HEK293 (cell line): ENCODE results near the gene ABCA5.

ENCODE experiments used
- CTCF ChIA-PET: fragments of 350-600 bp; formaldehyde crosslinking; extraction: SDS; loops from one replicate; lab custom pipeline; 2021; ENCODE audit warnings: antibody characterized with exemption; lab: Yijun Ruan, JAX
- POLR2A ChIA-PET: fragments of 300-600 bp; formaldehyde crosslinking; extraction: SDS; loops from one replicate; lab custom pipeline; 2020; ENCODE audit warnings: antibody characterized with exemption, inconsistent platforms; lab: Yijun Ruan, JAX
- H3K27ac ChIP-seq: fragments of 200-500 bp; sonication (Bioruptor generic); 2 replicates; pipeline ENCODE4 v1.5.1; 2014; ENCODE audit warnings: low read depth, low read length, control low read depth, inconsistent platforms; ENCODE audit errors: extremely low read depth
- H3K36me3 ChIP-seq, 2 experiments: fragments of 200-500 bp in 1 of 2; sonication (Bioruptor generic) in 1 of 2; 1 replicate in 1 of 2; 2 replicates in 1 of 2; pipeline ENCODE4 v1.5.1; 2014 to 2017; ENCODE audit warnings: inconsistent platforms in 2 of 2, low read length in 2 of 2; ENCODE audit not compliant: control insufficient read depth in 2 of 2, insufficient read depth in 1 of 2
- H3K4me1 ChIP-seq: fragments of 200-500 bp; sonication (Bioruptor generic); 2 replicates; pipeline ENCODE4 v1.5.1; 2014; ENCODE audit warnings: mild to moderate bottlenecking, low read length, inconsistent platforms; ENCODE audit not compliant: control insufficient read depth, insufficient read depth
- H3K4me3 ChIP-seq: 2 replicates; pipeline ENCODE4 v1.5.1; 2011; ENCODE audit warnings: low read depth, mild to moderate bottlenecking, control low read depth, low read length, moderate library complexity
- H3K9me3 ChIP-seq: fragments of 200-500 bp; sonication (Bioruptor generic); 2 replicates; pipeline ENCODE4 v1.5.1; 2014; ENCODE audit warnings: low read depth, low read length, inconsistent platforms; ENCODE audit not compliant: control insufficient read depth, insufficient read depth
- IKZF3 ChIP-seq: fragments of 450-650 bp; IDR thresholded peaks from 2 replicates; pipeline ENCODE4 v1.5.0; 2018; ENCODE audit warnings: missing biosample characterization, mild to moderate bottlenecking, missing genetic modification characterization, moderate library complexity
- KLF9 ChIP-seq: fragments of 450-650 bp; formaldehyde crosslinking; IDR thresholded peaks from 2 replicates; pipeline ENCODE4 v1.5.1; 2016; ENCODE audit warnings: missing biosample characterization, missing genetic modification characterization, low read depth
- MEIS1 ChIP-seq: sonication (generic); formaldehyde crosslinking; IDR thresholded peaks from 2 replicates; pipeline ENCODE4 v1.8.1; 2022; ENCODE audit warnings: missing genetic modification reagents, mild to moderate bottlenecking, borderline replicate concordance
- OVOL3 ChIP-seq: fragments of 450-650 bp; formaldehyde crosslinking; IDR thresholded peaks from 2 replicates; pipeline ENCODE4 v1.5.1; 2016; ENCODE audit warnings: missing biosample characterization, missing genetic modification characterization
- RBAK ChIP-seq: fragments of 450-650 bp; formaldehyde crosslinking; IDR thresholded peaks from 2 replicates; pipeline ENCODE4 v1.5.1; 2016; ENCODE audit warnings: missing biosample characterization, missing genetic modification characterization
- SALL2 ChIP-seq: fragments of 450-650 bp; formaldehyde crosslinking; IDR thresholded peaks from 2 replicates; pipeline ENCODE4 v1.5.0; 2017; ENCODE audit warnings: missing biosample characterization, mild to moderate bottlenecking, missing genetic modification characterization, borderline replicate concordance
- SP7 ChIP-seq: fragments of 450-650 bp; formaldehyde crosslinking; IDR thresholded peaks from 2 replicates; pipeline ENCODE4 v1.5.1; 2016; ENCODE audit warnings: missing biosample characterization, missing genetic modification characterization
- ZEB2 ChIP-seq: fragments of 450-650 bp; formaldehyde crosslinking; IDR thresholded peaks from 2 replicates; pipeline ENCODE4 v1.5.1; 2016; ENCODE audit warnings: missing biosample characterization, missing genetic modification characterization
- ZNF10 ChIP-seq: fragments of 450-650 bp; formaldehyde crosslinking; IDR thresholded peaks from 2 replicates; pipeline ENCODE4 v1.5.1; 2017; ENCODE audit warnings: missing biosample characterization, missing genetic modification characterization
- ZNF146 ChIP-seq: fragments of 450-650 bp; formaldehyde crosslinking; IDR thresholded peaks from 2 replicates; pipeline ENCODE4 v1.5.1; 2016; ENCODE audit warnings: missing biosample characterization, missing genetic modification characterization
- ZNF169 ChIP-seq: fragments of 450-650 bp; formaldehyde crosslinking; IDR thresholded peaks from 2 replicates; pipeline ENCODE4 v1.5.1; 2016; ENCODE audit warnings: missing biosample characterization, missing genetic modification characterization
- ZNF223 ChIP-seq: fragments of 450-650 bp; formaldehyde crosslinking; IDR thresholded peaks from 2 replicates; pipeline ENCODE4 v1.5.1; 2016; ENCODE audit warnings: missing biosample characterization, missing genetic modification characterization
- ZNF335 ChIP-seq: fragments of 450-650 bp; formaldehyde crosslinking; conservative IDR thresholded peaks from 2 replicates; pipeline ENCODE4 v1.5.1; 2016; ENCODE audit warnings: missing biosample characterization, missing genetic modification characterization
- ZNF341 ChIP-seq: fragments of 450-650 bp; formaldehyde crosslinking; IDR thresholded peaks from 2 replicates; pipeline ENCODE4; 2016; ENCODE audit warnings: low read depth, missing biosample characterization, missing genetic modification characterization
- ZNF366 ChIP-seq: fragments of 450-650 bp; formaldehyde crosslinking; conservative IDR thresholded peaks from 2 replicates; pipeline ENCODE4 v1.5.1; 2016; ENCODE audit warnings: missing biosample characterization, missing genetic modification characterization
- ZNF423 ChIP-seq: fragments of 450-650 bp; formaldehyde crosslinking; IDR thresholded peaks from 2 replicates; pipeline ENCODE4 v1.5.1; 2016; ENCODE audit warnings: missing biosample characterization, missing genetic modification characterization
- ZNF48 ChIP-seq: fragments of 450-650 bp; formaldehyde crosslinking; IDR thresholded peaks from 2 replicates; pipeline ENCODE4 v1.5.1; 2016; ENCODE audit warnings: missing biosample characterization, missing genetic modification characterization
- ZNF501 ChIP-seq: fragments of 450-650 bp; formaldehyde crosslinking; IDR thresholded peaks from 2 replicates; pipeline ENCODE4 v1.5.1; 2016; ENCODE audit warnings: missing biosample characterization, missing genetic modification characterization
- ZNF530 ChIP-seq: fragments of 450-650 bp; formaldehyde crosslinking; IDR thresholded peaks from 2 replicates; pipeline ENCODE4 v1.5.1; 2016; ENCODE audit warnings: low read depth, missing biosample characterization, missing genetic modification characterization
- ZNF610 ChIP-seq: fragments of 450-650 bp; formaldehyde crosslinking; IDR thresholded peaks from 2 replicates; pipeline ENCODE4 v1.5.1; 2016; ENCODE audit warnings: missing biosample characterization, missing genetic modification characterization, borderline replicate concordance
- ZNF623 ChIP-seq: fragments of 450-650 bp; formaldehyde crosslinking; IDR thresholded peaks from 2 replicates; pipeline ENCODE4 v1.5.1; 2016; ENCODE audit warnings: missing biosample characterization, missing genetic modification characterization
- ZNF658 ChIP-seq: fragments of 450-650 bp; formaldehyde crosslinking; IDR thresholded peaks from 2 replicates; pipeline ENCODE4; 2016; ENCODE audit warnings: missing biosample characterization, missing genetic modification characterization
- ZNF660 ChIP-seq: fragments of 450-650 bp; IDR thresholded peaks from 2 replicates; pipeline ENCODE4 v1.5.1; 2018; ENCODE audit warnings: missing biosample characterization, mild to moderate bottlenecking, missing genetic modification characterization
- ZNF843 ChIP-seq: fragments of 450-650 bp; formaldehyde crosslinking; IDR thresholded peaks from 2 replicates; pipeline ENCODE4 v1.5.1; 2016; ENCODE audit warnings: missing biosample characterization, missing genetic modification characterization
- TF ChIP-seq, protein P1 (sequence below): fragments of 450-650 bp; IDR thresholded peaks from 2 replicates; pipeline ENCODE4 v1.5.1; 2018; ENCODE audit warnings: missing biosample characterization, missing genetic modification characterization
- TF ChIP-seq, protein P2 (sequence below): fragments of 450-650 bp; formaldehyde crosslinking; IDR thresholded peaks from 2 replicates; pipeline ENCODE4 v1.5.1; 2016; ENCODE audit warnings: missing biosample characterization, missing genetic modification characterization
- TF ChIP-seq, protein P3 (sequence below): fragments of 450-650 bp; formaldehyde crosslinking; IDR thresholded peaks from 2 replicates; pipeline ENCODE4 v1.5.1; 2016; ENCODE audit warnings: missing biosample characterization, missing genetic modification characterization
- TF ChIP-seq, protein P4 (sequence below): fragments of 450-650 bp; formaldehyde crosslinking; conservative IDR thresholded peaks from 2 replicates; pipeline ENCODE4 v1.5.1; 2016; ENCODE audit warnings: low read depth, missing biosample characterization, missing genetic modification characterization

Gene ABCA5

DNA sequence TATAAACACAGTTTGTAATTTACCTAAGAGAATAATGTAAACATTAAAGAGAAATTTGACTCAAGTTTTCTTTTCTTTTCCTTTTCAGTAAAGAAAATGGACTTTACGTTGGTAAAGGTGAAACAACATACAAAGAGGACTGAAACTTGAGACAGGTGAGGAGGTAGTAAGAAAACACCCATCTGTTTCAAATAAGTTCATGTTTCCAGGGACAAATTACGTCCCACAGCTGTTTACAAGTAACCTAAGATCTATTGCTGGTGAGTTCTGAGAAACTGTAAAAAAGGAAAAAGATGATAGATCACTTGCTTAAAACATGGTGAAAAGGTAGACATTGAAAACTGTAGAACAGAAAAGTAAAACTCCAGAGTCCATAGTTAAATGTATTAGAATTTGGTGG, 4.8 kb upstream of the ABCA5 start:
- Histone ChIP-seq H3K4me3 (no peak overlapping the region), H3K27ac (no peak overlapping the region), H3K36me3 (no peaks in the 10 kb centered on the region), H3K9me3 (no peaks in the 10 kb centered on the region; the same call in 1 of the 2 replicates), H3K4me1 (no peaks in the 10 kb centered on the region)
- TF ChIP-seq ZNF169 (tag by site-specific recombination) (no peak), ZNF10 (no peak), ZNF658 (tag by site-specific recombination) (no peak), ZNF366 (tag by site-specific recombination) (no peak), OVOL3 (tag by site-specific recombination) (no peak), ZNF423 (tag by site-specific recombination) (no peak), SALL2 (tag by site-specific recombination) (no peak), ZNF530 (no peak), ZNF146 (tag by site-specific recombination) (no peak), IKZF3 (tag by site-specific recombination) (no peak), ZNF623 (tag by site-specific recombination) (no peak), ZNF48 (tag by site-specific recombination) (no peak)
- TF ChIP-seq, protein P1, sequence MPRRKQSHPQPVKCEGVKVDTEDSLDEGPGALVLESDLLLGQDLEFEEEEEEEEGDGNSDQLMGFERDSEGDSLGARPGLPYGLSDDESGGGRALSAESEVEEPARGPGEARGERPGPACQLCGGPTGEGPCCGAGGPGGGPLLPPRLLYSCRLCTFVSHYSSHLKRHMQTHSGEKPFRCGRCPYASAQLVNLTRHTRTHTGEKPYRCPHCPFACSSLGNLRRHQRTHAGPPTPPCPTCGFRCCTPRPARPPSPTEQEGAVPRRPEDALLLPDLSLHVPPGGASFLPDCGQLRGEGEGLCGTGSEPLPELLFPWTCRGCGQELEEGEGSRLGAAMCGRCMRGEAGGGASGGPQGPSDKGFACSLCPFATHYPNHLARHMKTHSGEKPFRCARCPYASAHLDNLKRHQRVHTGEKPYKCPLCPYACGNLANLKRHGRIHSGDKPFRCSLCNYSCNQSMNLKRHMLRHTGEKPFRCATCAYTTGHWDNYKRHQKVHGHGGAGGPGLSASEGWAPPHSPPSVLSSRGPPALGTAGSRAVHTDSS (tag by site-specific recombination) = no peak
- ChIA-PET POLR2A (no interaction called here), CTCF (no interaction called here)

DNA sequence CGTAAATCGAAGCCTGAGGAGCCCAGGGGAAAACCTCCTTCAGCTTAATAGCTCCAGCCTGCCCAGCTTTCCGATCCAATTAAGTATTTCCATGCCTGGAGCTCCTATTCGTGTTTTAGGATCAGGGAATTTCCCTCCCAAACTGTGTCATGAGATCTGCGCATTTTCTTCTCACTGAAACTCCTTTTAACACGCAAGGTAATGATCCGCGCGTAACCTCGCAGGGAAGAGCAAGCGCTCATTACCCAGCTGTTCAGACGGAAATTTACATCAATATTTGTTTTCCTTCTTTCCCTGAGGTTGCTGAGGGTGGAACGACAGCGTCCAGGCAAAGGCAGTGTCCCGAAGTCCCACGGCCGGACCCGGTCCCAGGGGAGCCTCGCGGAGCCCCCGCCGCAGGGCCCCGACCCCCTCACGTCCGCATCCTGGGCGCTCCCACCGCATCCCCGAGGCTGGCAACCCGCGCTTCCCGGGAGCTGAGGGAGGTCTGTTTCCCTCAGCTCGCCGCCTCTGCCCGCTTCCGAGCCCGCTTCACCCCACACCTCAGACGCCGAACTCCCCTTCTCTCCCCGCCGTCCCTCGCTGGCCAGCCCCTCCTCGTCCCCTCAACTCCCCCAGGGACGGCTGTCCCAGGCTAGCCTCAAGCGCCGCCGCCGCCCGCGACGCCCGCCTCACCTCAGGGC, 415 bp downstream of the ABCA5 start:
- H3K36me3 ChIP-seq = no peaks in the 10 kb centered on the region; a peak in 1 of 3 replicates
- peak overlapping the region; percentile 82 for H3K27ac ChIP-seq
- peaks cover 20% of the 10 kb centered on the region for H3K4me1 ChIP-seq
- H3K9me3 ChIP-seq = no peaks in the 10 kb centered on the region
- ChIA-PET CTCF (interaction anchor here (0.6 to 1.6 kb wide), 13 partner anchors 8 to 199 kb away, joined by 3 to 7 read pairs (median 4); no protein-coding TSS in a partner anchor), POLR2A (interaction anchor here (0.6 to 2.4 kb wide), 8 partner anchors 9 to 814 kb away, joined by 3 to 7 read pairs (median 4); partner anchors contain the start of gene PRKAR1A)
- H3K4me3 ChIP-seq = peak overlapping the region; percentile 88
- TF ChIP-seq ZNF335 (tag by site-specific recombination) (peak; percentile 70), KLF9 (no peak), ZNF223 (tag by site-specific recombination) (no peak), MEIS1 (CRISPR knock-in tag) (no peak), ZNF843 (tag by site-specific recombination) (peak; percentile 31), ZEB2 (peak; percentile 67), ZNF501 (tag by site-specific recombination) (peak; percentile 52; the same call in 1 of the 2 replicates), ZNF660 (no peak), OVOL3 (tag by site-specific recombination) (no peak), ZNF341 (tag by site-specific recombination) (peak; percentile 66), SP7 (tag by site-specific recombination) (peak; percentile 20; the same call in 1 of the 2 replicates), ZNF610 (tag by site-specific recombination) (peak; percentile 51; the same call in 1 of the 2 replicates), RBAK (tag by site-specific recombination) (no peak)
- TF ChIP-seq, protein P2, sequence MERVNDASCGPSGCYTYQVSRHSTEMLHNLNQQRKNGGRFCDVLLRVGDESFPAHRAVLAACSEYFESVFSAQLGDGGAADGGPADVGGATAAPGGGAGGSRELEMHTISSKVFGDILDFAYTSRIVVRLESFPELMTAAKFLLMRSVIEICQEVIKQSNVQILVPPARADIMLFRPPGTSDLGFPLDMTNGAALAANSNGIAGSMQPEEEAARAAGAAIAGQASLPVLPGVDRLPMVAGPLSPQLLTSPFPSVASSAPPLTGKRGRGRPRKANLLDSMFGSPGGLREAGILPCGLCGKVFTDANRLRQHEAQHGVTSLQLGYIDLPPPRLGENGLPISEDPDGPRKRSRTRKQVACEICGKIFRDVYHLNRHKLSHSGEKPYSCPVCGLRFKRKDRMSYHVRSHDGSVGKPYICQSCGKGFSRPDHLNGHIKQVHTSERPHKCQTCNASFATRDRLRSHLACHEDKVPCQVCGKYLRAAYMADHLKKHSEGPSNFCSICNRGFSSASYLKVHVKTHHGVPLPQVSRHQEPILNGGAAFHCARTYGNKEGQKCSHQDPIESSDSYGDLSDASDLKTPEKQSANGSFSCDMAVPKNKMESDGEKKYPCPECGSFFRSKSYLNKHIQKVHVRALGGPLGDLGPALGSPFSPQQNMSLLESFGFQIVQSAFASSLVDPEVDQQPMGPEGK = peak; percentile 89
- TF ChIP-seq, protein P3, sequence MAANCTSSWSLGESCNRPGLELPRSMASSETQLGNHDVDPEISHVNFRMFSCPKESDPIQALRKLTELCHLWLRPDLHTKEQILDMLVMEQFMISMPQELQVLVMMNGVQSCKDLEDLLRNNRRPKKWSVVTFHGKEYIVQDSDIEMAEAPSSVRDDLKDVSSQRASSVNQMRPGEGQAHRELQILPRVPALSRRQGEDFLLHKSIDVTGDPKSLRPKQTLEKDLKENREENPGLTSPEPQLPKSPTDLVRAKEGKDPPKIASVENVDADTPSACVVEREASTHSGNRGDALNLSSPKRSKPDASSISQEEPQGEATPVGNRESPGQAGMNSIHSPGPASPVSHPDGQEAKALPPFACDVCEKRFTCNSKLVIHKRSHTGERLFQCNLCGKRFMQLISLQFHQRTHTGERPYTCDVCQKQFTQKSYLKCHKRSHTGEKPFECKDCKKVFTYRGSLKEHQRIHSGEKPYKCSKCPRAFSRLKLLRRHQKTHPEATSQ (tag by site-specific recombination) = 0 out of 2 replicates have a peak, but pooled peaks have one; percentile 65
- TF ChIP-seq, protein P4, sequence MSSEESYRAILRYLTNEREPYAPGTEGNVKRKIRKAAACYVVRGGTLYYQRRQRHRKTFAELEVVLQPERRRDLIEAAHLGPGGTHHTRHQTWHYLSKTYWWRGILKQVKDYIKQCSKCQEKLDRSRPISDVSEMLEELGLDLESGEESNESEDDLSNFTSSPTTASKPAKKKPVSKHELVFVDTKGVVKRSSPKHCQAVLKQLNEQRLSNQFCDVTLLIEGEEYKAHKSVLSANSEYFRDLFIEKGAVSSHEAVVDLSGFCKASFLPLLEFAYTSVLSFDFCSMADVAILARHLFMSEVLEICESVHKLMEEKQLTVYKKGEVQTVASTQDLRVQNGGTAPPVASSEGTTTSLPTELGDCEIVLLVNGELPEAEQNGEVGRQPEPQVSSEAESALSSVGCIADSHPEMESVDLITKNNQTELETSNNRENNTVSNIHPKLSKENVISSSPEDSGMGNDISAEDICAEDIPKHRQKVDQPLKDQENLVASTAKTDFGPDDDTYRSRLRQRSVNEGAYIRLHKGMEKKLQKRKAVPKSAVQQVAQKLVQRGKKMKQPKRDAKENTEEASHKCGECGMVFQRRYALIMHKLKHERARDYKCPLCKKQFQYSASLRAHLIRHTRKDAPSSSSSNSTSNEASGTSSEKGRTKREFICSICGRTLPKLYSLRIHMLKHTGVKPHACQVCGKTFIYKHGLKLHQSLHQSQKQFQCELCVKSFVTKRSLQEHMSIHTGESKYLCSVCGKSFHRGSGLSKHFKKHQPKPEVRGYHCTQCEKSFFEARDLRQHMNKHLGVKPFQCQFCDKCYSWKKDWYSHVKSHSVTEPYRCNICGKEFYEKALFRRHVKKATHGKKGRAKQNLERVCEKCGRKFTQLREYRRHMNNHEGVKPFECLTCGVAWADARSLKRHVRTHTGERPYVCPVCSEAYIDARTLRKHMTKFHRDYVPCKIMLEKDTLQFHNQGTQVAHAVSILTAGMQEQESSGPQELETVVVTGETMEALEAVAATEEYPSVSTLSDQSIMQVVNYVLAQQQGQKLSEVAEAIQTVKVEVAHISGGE (tag by site-specific recombination) = no peak; the same call in 1 of the 2 replicates
